Mucosa of descending colon (tissue), 3 donors: ENCODE data around the gene HS3ST3B1. TPM values are rescaled to one million over a fixed set of nuclear protein-coding genes. Genes with fewer than 3 reads are reported as not detected.

Source experiments
- ATAC-seq: fragments of 200-7000 bp; cut with Tn5 transposase; one replicate; pipeline ENCODE4 v1.9.1; 2020; ENCODE audit warnings: mild to moderate bottlenecking, moderate library complexity
- DNase-seq, 3 donors: peaks; one replicate each; pipeline ENCODE4 v3.0.0-alpha.2; 2020
- H3K36me3 ChIP-seq: fragments of 200-600 bp; one replicate; pipeline ENCODE4 v1.8.0; 2021; ENCODE audit warnings: low read depth, mild to moderate bottlenecking
- H3K4me1 ChIP-seq: fragments of 200-600 bp; one replicate; pipeline ENCODE4 v1.8.0; 2021; ENCODE audit warnings: low read depth, mild to moderate bottlenecking
- H3K4me3 ChIP-seq: fragments of 200-600 bp; one replicate; pipeline ENCODE4 v1.8.0; 2021; ENCODE audit warnings: mild to moderate bottlenecking
- H3K9me3 ChIP-seq: fragments of 200-600 bp; one replicate; pipeline ENCODE4 v1.8.0; 2021; ENCODE audit warnings: mild to moderate bottlenecking
- intact Hi-C, 2 donors: fragments of 100-400 bp; cut with DNase I in 1 of 2; cut with micrococcal nuclease in 1 of 2; formaldehyde crosslinking; loops; one replicate each; pipeline versions ENCODE4 v1.11.0 to v1.11.1; 2022; cut with DNase I, micrococcal nuclease
- total RNA-seq, 3 donors: library from RNA; stranded (reverse); fragmentation: NEBNext Ultra II Directional in 2 of 3; extraction: Animal tissue kit (Norgen Biotek cat#: 25700) in 2 of 3; gene quantifications; one replicate each; pipeline versions ENCODE4 v1.2.1 to v1.2.4, GENCODE V29; 2021 to 2023
- TF ChIP-seq, protein P1 (sequence below): fragments of 200-600 bp; IDR thresholded peaks from one replicate; pipeline ENCODE4 v1.8.0; 2022; ENCODE audit warnings: antibody characterized with exemption, mild to moderate bottlenecking
- donor health status: DM: no; HTN: no; CAD: no; lungs with moderate emphysema.
- donor health status: DM: no; HTN: no; CAD: no.
- donor health status: DM: no; HTN: yes; CAD: no.

Gene HS3ST3B1
- total RNA-seq, 3 donors from 2014 or later: 1.4 to 1.6 (median 1.5) TPM

DNA sequence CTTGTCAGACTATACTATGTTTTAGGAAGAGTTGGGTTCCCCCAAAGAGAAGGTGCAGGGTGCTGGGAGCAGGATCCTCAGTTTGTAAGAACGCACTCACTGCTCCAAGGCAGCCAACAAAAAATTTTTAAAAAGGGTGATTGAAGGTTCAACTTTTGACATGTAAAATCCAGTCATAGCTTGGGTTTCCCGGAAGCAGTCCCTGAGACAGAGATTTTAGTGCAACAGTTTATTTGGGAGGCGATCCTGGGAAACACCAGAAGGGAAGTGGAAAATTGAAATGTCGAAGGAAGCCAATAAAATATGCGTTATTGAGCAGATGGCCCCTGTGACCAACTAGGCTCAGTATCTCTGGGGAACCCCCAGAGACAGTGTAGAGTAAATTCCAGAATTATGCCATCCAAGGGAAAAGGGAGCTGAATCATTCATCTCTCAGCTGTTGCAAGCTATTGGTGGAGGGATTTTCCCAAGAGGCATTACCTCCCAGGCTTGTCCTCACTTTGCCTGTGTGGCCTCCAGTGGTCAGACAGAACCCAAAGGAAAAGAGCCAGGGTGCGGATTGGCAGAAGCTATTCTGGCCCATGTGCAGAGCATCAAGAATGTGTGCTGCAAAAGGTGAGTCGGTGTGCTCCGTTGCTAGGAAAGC lies 72.9 kb downstream of the HS3ST3B1 start:
- intact Hi-C loops: loop anchor here in 1 of 2 donors (5.0 kb wide), 1 partner anchor 484 kb away; no protein-coding TSS in a partner anchor
- TF ChIP-seq, protein P1, sequence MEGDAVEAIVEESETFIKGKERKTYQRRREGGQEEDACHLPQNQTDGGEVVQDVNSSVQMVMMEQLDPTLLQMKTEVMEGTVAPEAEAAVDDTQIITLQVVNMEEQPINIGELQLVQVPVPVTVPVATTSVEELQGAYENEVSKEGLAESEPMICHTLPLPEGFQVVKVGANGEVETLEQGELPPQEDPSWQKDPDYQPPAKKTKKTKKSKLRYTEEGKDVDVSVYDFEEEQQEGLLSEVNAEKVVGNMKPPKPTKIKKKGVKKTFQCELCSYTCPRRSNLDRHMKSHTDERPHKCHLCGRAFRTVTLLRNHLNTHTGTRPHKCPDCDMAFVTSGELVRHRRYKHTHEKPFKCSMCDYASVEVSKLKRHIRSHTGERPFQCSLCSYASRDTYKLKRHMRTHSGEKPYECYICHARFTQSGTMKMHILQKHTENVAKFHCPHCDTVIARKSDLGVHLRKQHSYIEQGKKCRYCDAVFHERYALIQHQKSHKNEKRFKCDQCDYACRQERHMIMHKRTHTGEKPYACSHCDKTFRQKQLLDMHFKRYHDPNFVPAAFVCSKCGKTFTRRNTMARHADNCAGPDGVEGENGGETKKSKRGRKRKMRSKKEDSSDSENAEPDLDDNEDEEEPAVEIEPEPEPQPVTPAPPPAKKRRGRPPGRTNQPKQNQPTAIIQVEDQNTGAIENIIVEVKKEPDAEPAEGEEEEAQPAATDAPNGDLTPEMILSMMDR: no peak
- no peaks in the 10 kb centered on the region for H3K36me3 ChIP-seq
- ATAC-seq: no peak
- no peak overlapping the region for H3K4me3 ChIP-seq
- DNase-seq: no peak
- no peaks in the 10 kb centered on the region for H3K9me3 ChIP-seq
- no peaks in the 10 kb centered on the region for H3K4me1 ChIP-seq

DNA sequence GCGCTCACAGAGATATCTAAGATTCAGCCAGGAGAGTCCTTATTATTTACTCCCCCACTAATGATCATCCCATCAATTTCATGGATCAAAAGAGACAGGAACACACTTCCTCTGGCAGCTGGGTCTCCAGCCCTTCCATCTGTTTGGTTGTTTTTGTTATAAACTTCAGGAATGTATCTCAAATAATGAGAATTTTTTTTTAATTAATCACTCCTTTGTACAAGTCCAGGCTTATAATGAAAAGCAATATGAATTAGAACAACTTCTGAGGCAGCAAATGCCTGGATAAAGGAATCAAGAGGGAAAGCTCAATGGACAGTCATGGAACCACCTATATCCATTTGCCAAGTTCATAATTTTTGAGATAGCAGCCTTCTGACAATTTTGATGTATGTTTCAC lies 73.4 kb downstream of the HS3ST3B1 start:
- Histone ChIP-seq H3K36me3 (no peaks in the 10 kb centered on the region), H3K4me1 (no peaks in the 10 kb centered on the region), H3K9me3 (no peaks in the 10 kb centered on the region), H3K4me3 (no peak overlapping the region)
- DNase-seq (no peak), ATAC-seq (no peak)
- intact Hi-C loops: loop anchor here in 1 of 2 donors (5.0 kb wide), 1 partner anchor 483 kb away; no protein-coding TSS in a partner anchor
- TF ChIP-seq, protein P1: no peak

DNA sequence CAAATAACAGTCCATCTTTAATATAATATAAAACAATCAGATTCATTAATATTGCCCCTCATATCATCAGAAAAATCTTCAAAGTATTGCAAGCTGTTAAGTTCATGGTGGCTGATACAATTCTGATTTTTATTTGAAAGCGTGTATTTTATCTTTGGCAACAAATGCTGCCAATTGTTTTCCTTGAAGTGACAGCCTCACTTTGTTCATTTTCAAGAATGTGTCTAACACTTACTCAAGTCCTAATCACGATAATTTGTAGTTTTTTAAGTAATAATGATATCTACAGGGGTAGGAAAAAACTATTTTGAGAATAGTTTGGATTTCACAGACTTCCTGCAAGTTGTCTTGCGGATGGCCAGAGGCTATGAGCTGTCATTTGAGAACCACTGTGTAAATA lies 75.8 kb downstream of the HS3ST3B1 start:
- no peaks in the 10 kb centered on the region for H3K9me3 ChIP-seq
- H3K4me3 ChIP-seq: no peak overlapping the region
- TF ChIP-seq, protein P1: no peak
- H3K4me1 ChIP-seq: no peaks in the 10 kb centered on the region
- DNase-seq (no peak), ATAC-seq (no peak)
- H3K36me3 ChIP-seq: no peaks in the 10 kb centered on the region
- intact Hi-C loops: no loop called here

DNA sequence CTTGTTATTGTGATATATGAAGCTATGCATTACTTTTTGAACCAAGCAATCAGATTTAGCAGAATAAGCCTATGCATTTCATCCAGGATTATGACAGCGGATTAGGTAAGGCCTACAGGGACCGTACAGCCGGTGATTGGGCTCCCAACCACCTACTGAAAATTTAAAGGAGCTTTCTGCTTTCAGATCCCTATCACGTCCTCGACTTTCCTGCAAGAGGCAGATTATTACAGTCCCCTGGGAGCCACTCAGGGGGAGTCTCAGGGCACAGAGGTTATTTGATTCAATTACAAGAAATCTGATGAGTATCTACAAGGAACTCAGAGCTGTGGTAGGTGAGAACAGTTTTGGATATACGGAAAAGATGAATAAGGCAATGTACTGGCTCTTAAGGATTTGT lies 80.7 kb downstream of the HS3ST3B1 start:
- Histone ChIP-seq H3K4me1 (no peaks in the 10 kb centered on the region), H3K4me3 (no peak overlapping the region), H3K9me3 (no peaks in the 10 kb centered on the region), H3K36me3 (no peaks in the 10 kb centered on the region)
- DNase-seq (no peak), ATAC-seq (no peak)
- intact Hi-C loops: no loop called here
- TF ChIP-seq, protein P1: no peak

DNA sequence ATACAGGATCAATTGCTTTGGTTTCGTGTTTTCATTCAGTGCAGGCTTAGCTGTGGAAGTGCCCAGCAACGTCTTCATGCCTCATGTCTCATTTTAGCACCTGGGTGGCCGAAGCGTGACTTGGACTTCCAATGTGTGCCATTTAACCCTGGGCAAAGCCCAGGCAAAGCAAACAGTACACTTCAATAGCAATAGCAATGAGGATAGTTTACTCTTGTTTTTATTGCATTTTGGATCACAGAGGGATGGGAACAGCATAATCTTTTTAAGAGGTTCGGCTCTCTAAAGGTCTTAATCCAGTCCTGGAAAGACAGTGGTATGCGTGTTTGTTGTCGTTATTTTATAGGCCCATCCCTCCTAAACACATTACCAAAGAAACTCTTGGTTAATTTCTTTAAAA lies 86.2 kb downstream of the HS3ST3B1 start:
- DNase-seq (no peak), ATAC-seq (no peak)
- intact Hi-C loops: no loop called here
- Histone ChIP-seq H3K36me3 (no peaks in the 10 kb centered on the region), H3K4me3 (no peak overlapping the region), H3K9me3 (peaks cover 4% of the 10 kb centered on the region), H3K4me1 (no peaks in the 10 kb centered on the region)
- TF ChIP-seq, protein P1: no peak
